NOMO-1 treated with dmso at 0.1 percent for 144 hours (cell line): ENCODE data around the gene TRPM6.

Source experiments
- DNase-seq: peaks from one replicate; lab custom pipeline; 2025; ENCODE audit not compliant: unreplicated experiment; lab: John Stamatoyannopoulos, UW

TRPM6 gene

GRCh38 chr9:74726581-74726980 lies 161.1 kb downstream of the TRPM6 start:
- DNase-seq, result no peak

GRCh38 chr9:74724317-74724716 lies 163.4 kb downstream of the TRPM6 start:
- DNase-seq, result no peak

GRCh38 chr9:74721696-74722660 lies 165.7 kb downstream of the TRPM6 start:
- DNase-seq, result no peak

GRCh38 chr9:74719306-74719705 lies 168.4 kb downstream of the TRPM6 start:
- DNase-seq, result no peak

GRCh38 chr9:74718709-74719108 lies 169.0 kb downstream of the TRPM6 start:
- no peak for DNase-seq

GRCh38 chr9:74711341-74711740 lies 176.4 kb downstream of the TRPM6 start:
- DNase-seq, result no peak

- DNase-seq, result no peak
These were observed 190.2 kb downstream of the TRPM6 start for GRCh38 chr9:74697535-74697934.

- DNase-seq, result no peak
These were observed 191.2 kb downstream of the TRPM6 start for GRCh38 chr9:74696520-74696919.

- DNase-seq, result no peak
These were observed 196.7 kb downstream of the TRPM6 start for GRCh38 chr9:74691058-74691457.

GRCh38 chr9:74683322-74683721 lies 204.4 kb downstream of the TRPM6 start:
- no peak for DNase-seq

GRCh38 chr9:74681906-74682305 lies 205.8 kb downstream of the TRPM6 start:
- no peak for DNase-seq

- no peak for DNase-seq
These were observed 213.6 kb downstream of the TRPM6 start for GRCh38 chr9:74674077-74674476.
